GM23338 (cell line): ENCODE measurements around the gene HIBADH. TPM values are rescaled to one million over a fixed set of nuclear protein-coding genes. Genes with fewer than 3 reads are reported as not detected.

Source experiments
- ATAC-seq: fragments of 200-7000 bp; cut with Tn5 transposase; 3 replicates; pipeline ENCODE4 v1.9.1; 2020
- DNase-seq: peaks from one replicate; pipeline ENCODE4 v3.0.0-alpha.2; 2015; ENCODE audit warnings: low spot score
- H2AFZ ChIP-seq: fragments of 200-600 bp; sonication (generic); 2 replicates; pipeline ENCODE4 v1.8.0; 2016; ENCODE audit warnings: antibody characterized with exemption, mild to moderate bottlenecking, moderate library complexity
- H3F3A ChIP-seq: fragments of 200-600 bp; sonication (generic); replicated peaks from 2 replicates; pipeline ENCODE4 v1.8.0; 2017; ENCODE audit warnings: antibody characterized with exemption, mixed run types, low read depth
- H3K27ac ChIP-seq: fragments of 200-600 bp; sonication (generic); 2 replicates; pipeline ENCODE4 v1.6.1; 2016; ENCODE audit warnings: low read depth
- H3K27me3 ChIP-seq: fragments of 200-600 bp; sonication (generic); 2 replicates; pipeline ENCODE4 v1.8.0; 2016; ENCODE audit warnings: mild to moderate bottlenecking, mixed run types, moderate library complexity; ENCODE audit not compliant: insufficient read depth
- H3K36me3 ChIP-seq: fragments of 200-600 bp; sonication (generic); 2 replicates; pipeline ENCODE4 v1.8.0; 2016; ENCODE audit warnings: mild to moderate bottlenecking; ENCODE audit not compliant: insufficient read depth
- H3K4me1 ChIP-seq: fragments of 200-600 bp; sonication (generic); 2 replicates; pipeline ENCODE4 v1.8.0; 2016; ENCODE audit warnings: mild to moderate bottlenecking, moderate library complexity; ENCODE audit not compliant: insufficient read depth
- H3K4me2 ChIP-seq: fragments of 200-600 bp; sonication (generic); 2 replicates; pipeline ENCODE4 v1.7.1; 2017; ENCODE audit warnings: mixed run types
- H3K4me3 ChIP-seq: fragments of 200-600 bp; sonication (generic); 2 replicates; pipeline ENCODE4 v1.6.1; 2016; ENCODE audit warnings: mixed run types
- H3K79me2 ChIP-seq: fragments of 200-600 bp; sonication (generic); replicated peaks from 2 replicates; pipeline ENCODE4 v1.8.0; 2017; ENCODE audit warnings: mild to moderate bottlenecking; ENCODE audit not compliant: insufficient read depth
- H3K9me2 ChIP-seq: fragments of 200-600 bp; sonication (generic); 2 replicates; pipeline ENCODE4 v1.8.0; 2017; ENCODE audit not compliant: insufficient read depth
- H4K20me1 ChIP-seq: fragments of 200-600 bp; sonication (generic); replicated peaks from 2 replicates; pipeline ENCODE4 v1.8.0; 2017; ENCODE audit warnings: mild to moderate bottlenecking; ENCODE audit not compliant: insufficient read depth
- H3K27ac Mint-ChIP-seq: 2 replicates; pipeline ENCODE4 v1.8.0; 2020; ENCODE audit warnings: inconsistent platforms, mild to moderate bottlenecking, moderate library complexity, mixed read lengths
- H3K27me3 Mint-ChIP-seq: 3 replicates; pipeline ENCODE4 v1.8.0; 2022; ENCODE audit warnings: low read depth, mild to moderate bottlenecking, moderate library complexity, mixed read lengths, inconsistent platforms; ENCODE audit not compliant: insufficient read depth, poor library complexity
- H3K36me3 Mint-ChIP-seq: 3 replicates; pipeline ENCODE4 v1.8.0; 2021; ENCODE audit warnings: low read depth, mild to moderate bottlenecking, inconsistent platforms, moderate library complexity, mixed read lengths
- H3K4me1 Mint-ChIP-seq: 3 replicates; pipeline ENCODE4 v1.8.0; 2020; ENCODE audit warnings: mild to moderate bottlenecking, inconsistent platforms, mixed read lengths
- H3K4me3 Mint-ChIP-seq: 3 replicates; pipeline ENCODE4 v1.8.0; 2021; ENCODE audit warnings: moderate library complexity, mild to moderate bottlenecking, inconsistent platforms, mixed read lengths
- H3K9me3 Mint-ChIP-seq: 3 replicates; pipeline ENCODE4 v1.8.0; 2020; ENCODE audit warnings: moderate library complexity, mild to moderate bottlenecking, inconsistent platforms, mixed read lengths
- CREB1 ChIP-seq: fragments of 250-450 bp; sonication (Bioruptor Pico); IDR thresholded peaks from 2 replicates; pipeline ENCODE4 v1.5.0; 2020; ENCODE audit warnings: low read depth, mild to moderate bottlenecking, moderate library complexity
- CTCF ChIP-seq, 2 experiments: fragments of 200-600 bp in 1 of 2; sonication (generic) in 1 of 2; conservative IDR thresholded peaks; 2 replicates each; pipeline versions ENCODE4 v1.5.1 to v1.6.1; 2016 to 2017; ENCODE audit warnings: antibody characterized with exemption in 2 of 2, low read depth in 2 of 2, mild to moderate bottlenecking in 2 of 2, moderate library complexity in 1 of 2
- ETS1 ChIP-seq: IDR thresholded peaks from 2 replicates; pipeline ENCODE4 v1.6.1; 2016; ENCODE audit warnings: antibody characterized with exemption
- EZH2 ChIP-seq: fragments of 200-600 bp; sonication (generic); IDR thresholded peaks from one replicate; pipeline ENCODE4 v1.8.0; 2017; ENCODE audit warnings: antibody characterized with exemption, mild to moderate bottlenecking, low read depth; ENCODE audit not compliant: unreplicated experiment
- EZH2phosphoT487 ChIP-seq: fragments of 200-600 bp; sonication (generic); IDR thresholded peaks from one replicate; pipeline ENCODE4 v1.8.1; 2018; ENCODE audit warnings: antibody characterized with exemption; ENCODE audit not compliant: unreplicated experiment
- NANOG ChIP-seq: IDR thresholded peaks from 2 replicates; pipeline ENCODE4 v1.6.1; 2016; ENCODE audit warnings: antibody characterized with exemption, borderline replicate concordance
- POLR2AphosphoS5 ChIP-seq: IDR thresholded peaks from 2 replicates; pipeline ENCODE4 v1.6.1; 2016; ENCODE audit warnings: antibody characterized with exemption, low read depth
- STAT1 ChIP-seq: IDR thresholded peaks from one replicate; pipeline ENCODE4 v1.6.1; 2016; ENCODE audit warnings: antibody characterized with exemption; ENCODE audit not compliant: unreplicated experiment
- ZNF462 ChIP-seq: fragments of 250-450 bp; sonication (Bioruptor Pico); IDR thresholded peaks from 2 replicates; pipeline ENCODE4 v1.5.0; 2020; ENCODE audit warnings: mild to moderate bottlenecking, moderate library complexity
- polyA plus RNA-seq: library from polyadenylated mRNA; unstranded; fragments of >200 nt; fragmentation: Nextera tagmentation; extraction: Ambion mirVana; gene quantifications from 2 replicates; pipeline ENCODE4 v1.2.1, GENCODE V29; 2016
- total RNA-seq: library from RNA; depleted of rRNA; stranded (reverse); fragments of >200 nt; shearing (Covaris generic); gene quantifications from 2 replicates; pipeline ENCODE4 v1.2.3, GENCODE V29; 2014

Gene HIBADH
- total and polyA plus RNA-seq, 2 experiments from 2014 or later = 31.3 to 57.0 TPM

- H3K36me3 ChIP-seq = no peaks in the 10 kb centered on the region
- H3K36me3 Mint-ChIP-seq = no peaks in the 10 kb centered on the region
- no peak overlapping the region for H3K27ac Mint-ChIP-seq
- peaks cover 2% of the 10 kb centered on the region for H3K27me3 Mint-ChIP-seq
- H3K4me1 ChIP-seq = peaks cover 9% of the 10 kb centered on the region; the same call in 1 of the 2 replicates
- no peaks in the 10 kb centered on the region for H3F3A ChIP-seq
- no peak for ATAC-seq
- DNase-seq = no peak
- H4K20me1 ChIP-seq = no peaks in the 10 kb centered on the region
- no peak for TF ChIP-seq POLR2AphosphoS5
- TF ChIP-seq EZH2phosphoT487 = no peak
- no peak for TF ChIP-seq EZH2
- TF ChIP-seq ZNF462 (CRISPR knock-in tag) = no peak
- no peak for TF ChIP-seq CTCF (conservative IDR thresholded peaks at IDR 0.05; ENCODE audit: low read depth in 2 of 2)
- no peak for TF ChIP-seq STAT1
- no peak for TF ChIP-seq ETS1
- TF ChIP-seq CREB1 (CRISPR knock-in tag) = no peak
- no peak for TF ChIP-seq NANOG
- H3K4me3 Mint-ChIP-seq = no peak overlapping the region
- no peaks in the 10 kb centered on the region for H3K27me3 ChIP-seq
- H3K4me3 ChIP-seq = no peak overlapping the region
- H2AFZ ChIP-seq = no peak overlapping the region
- H3K27ac ChIP-seq = no peak overlapping the region
- no peak overlapping the region for H3K4me2 ChIP-seq
- H3K4me1 Mint-ChIP-seq = peaks cover 8% of the 10 kb centered on the region
- H3K9me3 Mint-ChIP-seq = no peaks in the 10 kb centered on the region
- no peaks in the 10 kb centered on the region for H3K9me2 ChIP-seq
- no peaks in the 10 kb centered on the region for H3K79me2 ChIP-seq
These were observed 22.5 kb upstream of the HIBADH start for GRCh38 chr7:27685209-27685608.
